ENCODE data around the gene DCPS. TPM values are rescaled to one million over a fixed set of nuclear protein-coding genes. Genes with fewer than 3 reads are reported as not detected.
A peak's percentile ranks its signal among the peaks of the same experiment; 100 is the strongest.
"Not testable (repeated sequence)": the region's sequence is repeated elsewhere in the genome, so short reads cannot be mapped to it uniquely, and the experiment has no call there.

Gene DCPS
- total RNA-seq, 2 experiments from 2014 or later: 29.7 to 39.3 TPM

- Mint-ChIP-seq H3K9me3 (ENCODE audit: low read depth) (no peaks in the 10 kb centered on the region), H3K27ac (no peak overlapping the region), H3K4me3 (no peak overlapping the region), H3K27me3 (no peaks in the 10 kb centered on the region), H3K4me1 (peaks cover 32% of the 10 kb centered on the region), H3K36me3 (ENCODE audit: low read depth) (peaks cover 11% of the 10 kb centered on the region)
- intact Hi-C loops (cut with DNase I, micrococcal nuclease): no loop called here
- ATAC-seq (no peak), DNase-seq (no peak)
- ChIA-PET POLR2A (interaction anchor here (0.6 kb wide), 1 partner anchor 13 kb away, joined by 5 read pairs; no protein-coding TSS in a partner anchor), CTCF (no interaction called here)
These were observed 15.6 kb upstream of the DCPS start for GRCh38 chr11:126288237-126288636.

- peaks cover 25% of the 10 kb centered on the region for H3K4me1 Mint-ChIP-seq
- POLR2A ChIA-PET: no interaction called here
- CTCF ChIA-PET: interaction anchor here (1.0 to 1.3 kb wide), 2 partner anchors 9 to 18 kb away, joined by 3 to 6 read pairs; no protein-coding TSS in a partner anchor
These were observed 13.0 kb upstream of the DCPS start for GRCh38 chr11:126290887-126291286.

GRCh38 chr11:126293726-126294125 lies 10.1 kb upstream of the DCPS start:
- CTCF ChIA-PET: no interaction called here
- Mint-ChIP-seq H3K4me1 (peaks cover 13% of the 10 kb centered on the region), H3K36me3 (ENCODE audit: low read depth) (peaks cover 21% of the 10 kb centered on the region), H3K9me3 (ENCODE audit: low read depth) (no peaks in the 10 kb centered on the region), H3K27me3 (no peaks in the 10 kb centered on the region), H3K4me3 (no peak overlapping the region), H3K27ac (peak overlapping the region; percentile 55)
- peak; percentile 33 for ATAC-seq
- POLR2A ChIA-PET: interaction anchor here (1.6 kb wide), 1 partner anchor 11 kb away, joined by 4 read pairs; the partner anchor contains the start of gene DCPS
- no peak for DNase-seq
- intact Hi-C loops (cut with DNase I, micrococcal nuclease): no loop called here

More at GRCh38 chr11:126290887-126291286, 13.0 kb upstream of the DCPS start:
- DNase-seq: no peak
- no peak overlapping the region for H3K4me3 Mint-ChIP-seq
- ATAC-seq: no peak
- peaks cover 22% of the 10 kb centered on the region for H3K36me3 Mint-ChIP-seq (ENCODE audit: low read depth)
- no peak overlapping the region for H3K27ac Mint-ChIP-seq
- no peaks in the 10 kb centered on the region for H3K27me3 Mint-ChIP-seq
- intact Hi-C loops (cut with DNase I, micrococcal nuclease): no loop called here
- H3K9me3 Mint-ChIP-seq (ENCODE audit: low read depth): no peaks in the 10 kb centered on the region

- POLR2A ChIA-PET: no interaction called here
- Mint-ChIP-seq H3K4me1 (peaks cover 13% of the 10 kb centered on the region), H3K27me3 (no peaks in the 10 kb centered on the region), H3K4me3 (no peak overlapping the region), H3K27ac (no peak overlapping the region), H3K9me3 (ENCODE audit: low read depth) (no peaks in the 10 kb centered on the region), H3K36me3 (ENCODE audit: low read depth) (peaks cover 19% of the 10 kb centered on the region)
- DNase-seq: no peak
- CTCF ChIA-PET: no interaction called here
- intact Hi-C loops (cut with DNase I, micrococcal nuclease): no loop called here
- no peak for ATAC-seq
These were observed 6.9 kb upstream of the DCPS start for GRCh38 chr11:126297004-126297403.

GRCh38 chr11:126304457-126305075 lies 706 bp downstream of the DCPS start:
- peaks cover 32% of the 10 kb centered on the region for H3K4me1 Mint-ChIP-seq
- POLR2A ChIA-PET: interaction anchor here (1.3 kb wide), 2 partner anchors 12 to 93 kb away, joined by 3 to 4 read pairs; partner anchors contain the start of genes FAM118B and RPUSD4
- peak overlapping the region; percentile 98 for H3K27ac Mint-ChIP-seq
- CTCF ChIA-PET: interaction anchor here (1.0 to 1.4 kb wide), 2 partner anchors 14 to 176 kb away, joined by 3 to 10 read pairs; no protein-coding TSS in a partner anchor
- peaks cover 22% of the 10 kb centered on the region for H3K36me3 Mint-ChIP-seq (ENCODE audit: low read depth)
- no peaks in the 10 kb centered on the region for H3K27me3 Mint-ChIP-seq
- H3K4me3 Mint-ChIP-seq: peak overlapping the region; percentile 85
- H3K9me3 Mint-ChIP-seq (ENCODE audit: low read depth): no peaks in the 10 kb centered on the region
- intact Hi-C loops (cut with DNase I, micrococcal nuclease): loop anchor here (1.0 to 10.0 kb wide), 9 partner anchors 21 to 1040 kb away; partner anchors contain the start of genes FOXRED1 (in 2 of the 2), TIRAP (in 2 of the 2), FAM118B (in 1 of the 2) and HYLS1 (in 1 of the 2)
- ATAC-seq: peak; percentile 9
- DNase-seq: no peak

GRCh38 chr11:126305699-126306098 lies 1.8 kb downstream of the DCPS start:
- H3K27me3 Mint-ChIP-seq: no peaks in the 10 kb centered on the region
- peaks cover 22% of the 10 kb centered on the region for H3K36me3 Mint-ChIP-seq (ENCODE audit: low read depth)
- H3K27ac Mint-ChIP-seq: peak overlapping the region; percentile 77
- peak; percentile 52 for DNase-seq
- POLR2A ChIA-PET: interaction anchor here (0.8 kb wide), 1 partner anchor 33 kb away, joined by 4 read pairs; no protein-coding TSS in a partner anchor
- peak; percentile 57 for ATAC-seq
- no peaks in the 10 kb centered on the region for H3K9me3 Mint-ChIP-seq (ENCODE audit: low read depth)
- H3K4me3 Mint-ChIP-seq: peak overlapping the region; percentile 66
- CTCF ChIA-PET: interaction anchor here (0.5 to 1.6 kb wide), 4 partner anchors 13 to 402 kb away, joined by 3 to 6 read pairs (median 4); no protein-coding TSS in a partner anchor
- H3K4me1 Mint-ChIP-seq: peaks cover 32% of the 10 kb centered on the region
- intact Hi-C loops (cut with DNase I, micrococcal nuclease): loop anchor here in 1 of 2 experiments (10.0 kb wide), 1 partner anchor 1039 kb away; no protein-coding TSS in a partner anchor

- ChIA-PET POLR2A (no interaction called here), CTCF (interaction anchor here (0.6 to 1.5 kb wide), 5 partner anchors 22 to 173 kb away, joined by 3 to 6 read pairs (median 4); no protein-coding TSS in a partner anchor)
- no peak for ATAC-seq
- Mint-ChIP-seq H3K4me1 (peaks cover 33% of the 10 kb centered on the region), H3K36me3 (ENCODE audit: low read depth) (peaks cover 24% of the 10 kb centered on the region), H3K27ac (no peak overlapping the region), H3K27me3 (no peaks in the 10 kb centered on the region), H3K9me3 (ENCODE audit: low read depth) (no peaks in the 10 kb centered on the region), H3K4me3 (no peak overlapping the region)
- DNase-seq: peak; percentile 46
- intact Hi-C loops (cut with DNase I, micrococcal nuclease): loop anchor here in 1 of 2 experiments (10.0 kb wide), 1 partner anchor 1037 kb away; no protein-coding TSS in a partner anchor
These were observed 3.8 kb downstream of the DCPS start for GRCh38 chr11:126307706-126308105.

GRCh38 chr11:126308271-126308671 lies 4.4 kb downstream of the DCPS start:
- Mint-ChIP-seq H3K9me3 (ENCODE audit: low read depth) (no peaks in the 10 kb centered on the region), H3K4me1 (peaks cover 27% of the 10 kb centered on the region), H3K4me3 (no peak overlapping the region), H3K27me3 (no peaks in the 10 kb centered on the region), H3K36me3 (ENCODE audit: low read depth) (peaks cover 23% of the 10 kb centered on the region), H3K27ac (no peak overlapping the region)
- DNase-seq (no peak), ATAC-seq (no peak)
- ChIA-PET POLR2A (no interaction called here), CTCF (interaction anchor here (0.8 to 1.5 kb wide), 4 partner anchors 10 to 173 kb away, joined by 3 to 6 read pairs (median 4); no protein-coding TSS in a partner anchor)
- intact Hi-C loops (cut with DNase I, micrococcal nuclease): loop anchor here in 1 of 2 experiments (10.0 kb wide), 1 partner anchor 1037 kb away; no protein-coding TSS in a partner anchor

GRCh38 chr11:126308771-126309170 lies 4.9 kb downstream of the DCPS start:
- Mint-ChIP-seq H3K36me3 (ENCODE audit: low read depth) (peaks cover 24% of the 10 kb centered on the region), H3K4me1 (peaks cover 24% of the 10 kb centered on the region)
- H3K4me3 Mint-ChIP-seq; ATAC-seq; H3K9me3 Mint-ChIP-seq (ENCODE audit: low read depth); H3K27me3 Mint-ChIP-seq; H3K27ac Mint-ChIP-seq; POLR2A ChIA-PET; DNase-seq: not testable (repeated sequence)
- intact Hi-C loops (cut with DNase I, micrococcal nuclease): loop anchor here in 1 of 2 experiments (10.0 kb wide), 1 partner anchor 1036 kb away; no protein-coding TSS in a partner anchor
- CTCF ChIA-PET: interaction anchor here (0.8 to 1.5 kb wide), 2 partner anchors 10 to 21 kb away, joined by 3 to 4 read pairs; no protein-coding TSS in a partner anchor

GRCh38 chr11:126310200-126310991 lies 6.5 kb downstream of the DCPS start:
- ChIA-PET POLR2A (interaction anchor here (0.7 kb wide), 1 partner anchor 86 kb away, joined by 3 read pairs; no protein-coding TSS in a partner anchor), CTCF (interaction anchor here (0.7 to 3.3 kb wide), 19 partner anchors 9 to 680 kb away, joined by 3 to 19 read pairs (median 3); partner anchors contain the start of genes ST3GAL4 and TIRAP)
- DNase-seq (peak; percentile 74), ATAC-seq (peak; percentile 60)
- no peaks in the 10 kb centered on the region for H3K27me3 Mint-ChIP-seq
- intact Hi-C loops (cut with DNase I, micrococcal nuclease): loop anchor here (1.0 to 10.0 kb wide), 6 partner anchors 42 to 680 kb away; partner anchors contain the start of gene ST3GAL4 (in 1 of the 2)
- peaks cover 34% of the 10 kb centered on the region for H3K36me3 Mint-ChIP-seq (ENCODE audit: low read depth)
- no peak overlapping the region for H3K27ac Mint-ChIP-seq
- no peaks in the 10 kb centered on the region for H3K9me3 Mint-ChIP-seq (ENCODE audit: low read depth)
- peaks cover 17% of the 10 kb centered on the region for H3K4me1 Mint-ChIP-seq
- H3K4me3 Mint-ChIP-seq: no peak overlapping the region

- ChIA-PET CTCF (interaction anchor here (0.7 to 3.3 kb wide), 18 partner anchors 8 to 679 kb away, joined by 3 to 19 read pairs (median 4); partner anchors contain the start of genes ST3GAL4 and TIRAP), POLR2A (no interaction called here)
- Mint-ChIP-seq H3K9me3 (ENCODE audit: low read depth) (no peaks in the 10 kb centered on the region), H3K4me3 (no peak overlapping the region), H3K27ac (no peak overlapping the region), H3K36me3 (ENCODE audit: low read depth) (peaks cover 32% of the 10 kb centered on the region), H3K27me3 (no peaks in the 10 kb centered on the region), H3K4me1 (peaks cover 12% of the 10 kb centered on the region)
- ATAC-seq: no peak
- DNase-seq: no peak
- intact Hi-C loops (cut with DNase I, micrococcal nuclease): loop anchor here (1.0 to 10.0 kb wide), 6 partner anchors 42 to 680 kb away; partner anchors contain the start of gene ST3GAL4 (in 1 of the 2)
These were observed 7.1 kb downstream of the DCPS start for GRCh38 chr11:126310992-126311310.
